Spleen (tissue), 7 donors: ENCODE data around the gene GCSH.

ENCODE experiments used
- POLR2A ChIP-seq, 3 donors: fragments of 450-650 bp; IDR thresholded peaks; one replicate each; pipeline ENCODE4 v1.5.1; 2017; ENCODE audit warnings: antibody characterized with exemption in 3 of 3, mild to moderate bottlenecking in 1 of 3
- POLR2AphosphoS5 ChIP-seq, 3 donors: sonication (generic); formaldehyde crosslinking; IDR thresholded peaks; one replicate each; pipeline ENCODE4 v1.5.1; 2017; ENCODE audit warnings: antibody characterized with exemption in 3 of 3
- TF ChIP-seq, protein P1 (sequence below), 11 experiments: fragments of 200-600 bp in 7 of 11; fragments of 450-650 bp in 4 of 11; sonication (generic) in 4 of 11; IDR thresholded peaks in 8 of 11; conservative IDR thresholded peaks in 3 of 11; 1 replicate in 7 of 11; 2 replicates in 4 of 11; pipeline versions ENCODE4 v1.4.0 to v1.8.0; 2016 to 2021; ENCODE audit warnings: antibody characterized with exemption in 11 of 11, inconsistent platforms in 4 of 11, mild to moderate bottlenecking in 1 of 11
- donor health status: DM: no; HTN: no; CAD: no; lungs with moderate emphysema.
- donor health status: DM: no; HTN: no; CAD: no.
- donor health status: DM: no; HTN: no; CAD: no.

DNA sequence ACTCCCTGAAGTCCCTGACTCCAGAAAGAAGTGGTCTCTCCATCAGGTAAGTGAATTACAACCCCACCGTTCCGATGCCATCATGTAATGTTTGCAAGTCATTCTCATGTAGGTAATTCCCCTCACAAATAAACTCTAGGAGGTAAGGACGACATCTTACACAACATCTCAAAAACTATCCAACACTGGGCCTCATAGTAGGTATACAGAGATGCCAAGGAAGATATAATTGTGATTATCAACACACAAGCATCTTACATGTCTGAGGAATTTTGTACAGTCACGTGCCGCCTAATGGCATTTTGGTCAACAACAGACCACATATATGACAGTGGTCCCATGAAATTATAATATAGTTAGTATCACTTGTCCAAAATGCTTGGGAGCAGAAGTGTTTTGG is 7.4 kb downstream of the GCSH start:
- TF ChIP-seq, protein P1, sequence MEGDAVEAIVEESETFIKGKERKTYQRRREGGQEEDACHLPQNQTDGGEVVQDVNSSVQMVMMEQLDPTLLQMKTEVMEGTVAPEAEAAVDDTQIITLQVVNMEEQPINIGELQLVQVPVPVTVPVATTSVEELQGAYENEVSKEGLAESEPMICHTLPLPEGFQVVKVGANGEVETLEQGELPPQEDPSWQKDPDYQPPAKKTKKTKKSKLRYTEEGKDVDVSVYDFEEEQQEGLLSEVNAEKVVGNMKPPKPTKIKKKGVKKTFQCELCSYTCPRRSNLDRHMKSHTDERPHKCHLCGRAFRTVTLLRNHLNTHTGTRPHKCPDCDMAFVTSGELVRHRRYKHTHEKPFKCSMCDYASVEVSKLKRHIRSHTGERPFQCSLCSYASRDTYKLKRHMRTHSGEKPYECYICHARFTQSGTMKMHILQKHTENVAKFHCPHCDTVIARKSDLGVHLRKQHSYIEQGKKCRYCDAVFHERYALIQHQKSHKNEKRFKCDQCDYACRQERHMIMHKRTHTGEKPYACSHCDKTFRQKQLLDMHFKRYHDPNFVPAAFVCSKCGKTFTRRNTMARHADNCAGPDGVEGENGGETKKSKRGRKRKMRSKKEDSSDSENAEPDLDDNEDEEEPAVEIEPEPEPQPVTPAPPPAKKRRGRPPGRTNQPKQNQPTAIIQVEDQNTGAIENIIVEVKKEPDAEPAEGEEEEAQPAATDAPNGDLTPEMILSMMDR (IDR thresholded peaks at IDR 0.05 in 8 of 11, conservative IDR thresholded peaks at IDR 0.05 in 3 of 11): no peak
- no peak for TF ChIP-seq POLR2A (IDR thresholded peaks at IDR 0.05)
- TF ChIP-seq POLR2AphosphoS5 (IDR thresholded peaks at IDR 0.05): no peak
